Measurements from ENCODE around the gene ATP5PB.

- TF ChIP-seq, protein P1, sequence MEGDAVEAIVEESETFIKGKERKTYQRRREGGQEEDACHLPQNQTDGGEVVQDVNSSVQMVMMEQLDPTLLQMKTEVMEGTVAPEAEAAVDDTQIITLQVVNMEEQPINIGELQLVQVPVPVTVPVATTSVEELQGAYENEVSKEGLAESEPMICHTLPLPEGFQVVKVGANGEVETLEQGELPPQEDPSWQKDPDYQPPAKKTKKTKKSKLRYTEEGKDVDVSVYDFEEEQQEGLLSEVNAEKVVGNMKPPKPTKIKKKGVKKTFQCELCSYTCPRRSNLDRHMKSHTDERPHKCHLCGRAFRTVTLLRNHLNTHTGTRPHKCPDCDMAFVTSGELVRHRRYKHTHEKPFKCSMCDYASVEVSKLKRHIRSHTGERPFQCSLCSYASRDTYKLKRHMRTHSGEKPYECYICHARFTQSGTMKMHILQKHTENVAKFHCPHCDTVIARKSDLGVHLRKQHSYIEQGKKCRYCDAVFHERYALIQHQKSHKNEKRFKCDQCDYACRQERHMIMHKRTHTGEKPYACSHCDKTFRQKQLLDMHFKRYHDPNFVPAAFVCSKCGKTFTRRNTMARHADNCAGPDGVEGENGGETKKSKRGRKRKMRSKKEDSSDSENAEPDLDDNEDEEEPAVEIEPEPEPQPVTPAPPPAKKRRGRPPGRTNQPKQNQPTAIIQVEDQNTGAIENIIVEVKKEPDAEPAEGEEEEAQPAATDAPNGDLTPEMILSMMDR (conservative IDR thresholded peaks at IDR 0.05; ENCODE audit: low read depth, low read length): no peak
- TF ChIP-seq EZH2 (IDR thresholded peaks at IDR 0.05; ENCODE audit: borderline replicate concordance, low read depth, low read length, poor library complexity, severe bottlenecking): no peak
Observed at GRCh38 chr1:111469539-111469938, 20.3 kb downstream of the ATP5PB start.
